Measurements from ENCODE around the gene TRIM34.

DNA sequence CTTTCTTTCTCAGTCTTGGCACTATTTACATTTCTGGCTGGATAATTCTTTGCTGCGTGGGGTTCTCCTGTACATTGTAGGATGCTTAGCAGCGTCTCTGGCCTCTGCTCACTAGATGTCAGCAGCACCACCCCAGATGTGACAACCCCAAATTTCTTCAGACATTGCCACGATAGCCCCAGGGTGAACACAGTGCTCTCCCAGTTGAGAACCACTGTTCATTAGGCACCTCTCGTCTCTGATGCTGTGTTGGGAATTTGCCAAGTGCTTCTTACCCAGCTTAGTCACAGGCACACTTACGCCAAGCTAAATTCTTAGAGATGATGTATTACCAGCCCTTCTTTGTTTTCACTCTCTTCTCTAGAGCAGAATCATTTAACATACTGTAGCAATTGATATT lies 19.0 kb upstream of the TRIM34 start:
- TF ChIP-seq, protein P1, sequence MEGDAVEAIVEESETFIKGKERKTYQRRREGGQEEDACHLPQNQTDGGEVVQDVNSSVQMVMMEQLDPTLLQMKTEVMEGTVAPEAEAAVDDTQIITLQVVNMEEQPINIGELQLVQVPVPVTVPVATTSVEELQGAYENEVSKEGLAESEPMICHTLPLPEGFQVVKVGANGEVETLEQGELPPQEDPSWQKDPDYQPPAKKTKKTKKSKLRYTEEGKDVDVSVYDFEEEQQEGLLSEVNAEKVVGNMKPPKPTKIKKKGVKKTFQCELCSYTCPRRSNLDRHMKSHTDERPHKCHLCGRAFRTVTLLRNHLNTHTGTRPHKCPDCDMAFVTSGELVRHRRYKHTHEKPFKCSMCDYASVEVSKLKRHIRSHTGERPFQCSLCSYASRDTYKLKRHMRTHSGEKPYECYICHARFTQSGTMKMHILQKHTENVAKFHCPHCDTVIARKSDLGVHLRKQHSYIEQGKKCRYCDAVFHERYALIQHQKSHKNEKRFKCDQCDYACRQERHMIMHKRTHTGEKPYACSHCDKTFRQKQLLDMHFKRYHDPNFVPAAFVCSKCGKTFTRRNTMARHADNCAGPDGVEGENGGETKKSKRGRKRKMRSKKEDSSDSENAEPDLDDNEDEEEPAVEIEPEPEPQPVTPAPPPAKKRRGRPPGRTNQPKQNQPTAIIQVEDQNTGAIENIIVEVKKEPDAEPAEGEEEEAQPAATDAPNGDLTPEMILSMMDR (IDR thresholded peaks at IDR 0.05; ENCODE audit: low read depth, low read length, missing input control), result no peak
- no peak for TF ChIP-seq YY1 (IDR thresholded peaks at IDR 0.05)
- TF ChIP-seq SP1 (IDR thresholded peaks at IDR 0.05), result no peak
- TF ChIP-seq JUND (IDR thresholded peaks at IDR 0.05), result no peak
- TF ChIP-seq EGR1 (IDR thresholded peaks at IDR 0.05; ENCODE audit: low read depth in 2 of 2), result no peak
- TF ChIP-seq, protein P2, sequence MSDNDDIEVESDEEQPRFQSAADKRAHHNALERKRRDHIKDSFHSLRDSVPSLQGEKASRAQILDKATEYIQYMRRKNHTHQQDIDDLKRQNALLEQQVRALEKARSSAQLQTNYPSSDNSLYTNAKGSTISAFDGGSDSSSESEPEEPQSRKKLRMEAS (IDR thresholded peaks at IDR 0.05), result no peak
- TF ChIP-seq RAD21 (IDR thresholded peaks at IDR 0.05), result no peak
- TF ChIP-seq TAF1 (conservative IDR thresholded peaks at IDR 0.05), result no peak
- TF ChIP-seq, protein P3, sequence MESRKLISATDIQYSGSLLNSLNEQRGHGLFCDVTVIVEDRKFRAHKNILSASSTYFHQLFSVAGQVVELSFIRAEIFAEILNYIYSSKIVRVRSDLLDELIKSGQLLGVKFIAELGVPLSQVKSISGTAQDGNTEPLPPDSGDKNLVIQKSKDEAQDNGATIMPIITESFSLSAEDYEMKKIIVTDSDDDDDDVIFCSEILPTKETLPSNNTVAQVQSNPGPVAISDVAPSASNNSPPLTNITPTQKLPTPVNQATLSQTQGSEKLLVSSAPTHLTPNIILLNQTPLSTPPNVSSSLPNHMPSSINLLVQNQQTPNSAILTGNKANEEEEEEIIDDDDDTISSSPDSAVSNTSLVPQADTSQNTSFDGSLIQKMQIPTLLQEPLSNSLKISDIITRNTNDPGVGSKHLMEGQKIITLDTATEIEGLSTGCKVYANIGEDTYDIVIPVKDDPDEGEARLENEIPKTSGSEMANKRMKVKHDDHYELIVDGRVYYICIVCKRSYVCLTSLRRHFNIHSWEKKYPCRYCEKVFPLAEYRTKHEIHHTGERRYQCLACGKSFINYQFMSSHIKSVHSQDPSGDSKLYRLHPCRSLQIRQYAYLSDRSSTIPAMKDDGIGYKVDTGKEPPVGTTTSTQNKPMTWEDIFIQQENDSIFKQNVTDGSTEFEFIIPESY (IDR thresholded peaks at IDR 0.05), result no peak
- no peak for TF ChIP-seq GABPA (IDR thresholded peaks at IDR 0.05 in 1 of 2, conservative IDR thresholded peaks at IDR 0.05 in 1 of 2)
- TF ChIP-seq, protein P4, sequence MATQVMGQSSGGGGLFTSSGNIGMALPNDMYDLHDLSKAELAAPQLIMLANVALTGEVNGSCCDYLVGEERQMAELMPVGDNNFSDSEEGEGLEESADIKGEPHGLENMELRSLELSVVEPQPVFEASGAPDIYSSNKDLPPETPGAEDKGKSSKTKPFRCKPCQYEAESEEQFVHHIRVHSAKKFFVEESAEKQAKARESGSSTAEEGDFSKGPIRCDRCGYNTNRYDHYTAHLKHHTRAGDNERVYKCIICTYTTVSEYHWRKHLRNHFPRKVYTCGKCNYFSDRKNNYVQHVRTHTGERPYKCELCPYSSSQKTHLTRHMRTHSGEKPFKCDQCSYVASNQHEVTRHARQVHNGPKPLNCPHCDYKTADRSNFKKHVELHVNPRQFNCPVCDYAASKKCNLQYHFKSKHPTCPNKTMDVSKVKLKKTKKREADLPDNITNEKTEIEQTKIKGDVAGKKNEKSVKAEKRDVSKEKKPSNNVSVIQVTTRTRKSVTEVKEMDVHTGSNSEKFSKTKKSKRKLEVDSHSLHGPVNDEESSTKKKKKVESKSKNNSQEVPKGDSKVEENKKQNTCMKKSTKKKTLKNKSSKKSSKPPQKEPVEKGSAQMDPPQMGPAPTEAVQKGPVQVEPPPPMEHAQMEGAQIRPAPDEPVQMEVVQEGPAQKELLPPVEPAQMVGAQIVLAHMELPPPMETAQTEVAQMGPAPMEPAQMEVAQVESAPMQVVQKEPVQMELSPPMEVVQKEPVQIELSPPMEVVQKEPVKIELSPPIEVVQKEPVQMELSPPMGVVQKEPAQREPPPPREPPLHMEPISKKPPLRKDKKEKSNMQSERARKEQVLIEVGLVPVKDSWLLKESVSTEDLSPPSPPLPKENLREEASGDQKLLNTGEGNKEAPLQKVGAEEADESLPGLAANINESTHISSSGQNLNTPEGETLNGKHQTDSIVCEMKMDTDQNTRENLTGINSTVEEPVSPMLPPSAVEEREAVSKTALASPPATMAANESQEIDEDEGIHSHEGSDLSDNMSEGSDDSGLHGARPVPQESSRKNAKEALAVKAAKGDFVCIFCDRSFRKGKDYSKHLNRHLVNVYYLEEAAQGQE (IDR thresholded peaks at IDR 0.05), result no peak
- TF ChIP-seq FOXA1 (IDR thresholded peaks at IDR 0.05), result no peak
- TF ChIP-seq HNF4A (conservative IDR thresholded peaks at IDR 0.05), result no peak

Data from liver (tissue), 3 donors.